SKM-1 (cell line): ENCODE measurements around the gene RPAIN.
"Not testable (repeated sequence)": the region's sequence is repeated elsewhere in the genome, so short reads cannot be mapped to it uniquely, and the experiment has no call there.

Experiments used
- DNase-seq: peaks from one replicate; lab custom pipeline; 2025; ENCODE audit not compliant: unreplicated experiment; lab: John Stamatoyannopoulos, UW

Gene RPAIN

DNA sequence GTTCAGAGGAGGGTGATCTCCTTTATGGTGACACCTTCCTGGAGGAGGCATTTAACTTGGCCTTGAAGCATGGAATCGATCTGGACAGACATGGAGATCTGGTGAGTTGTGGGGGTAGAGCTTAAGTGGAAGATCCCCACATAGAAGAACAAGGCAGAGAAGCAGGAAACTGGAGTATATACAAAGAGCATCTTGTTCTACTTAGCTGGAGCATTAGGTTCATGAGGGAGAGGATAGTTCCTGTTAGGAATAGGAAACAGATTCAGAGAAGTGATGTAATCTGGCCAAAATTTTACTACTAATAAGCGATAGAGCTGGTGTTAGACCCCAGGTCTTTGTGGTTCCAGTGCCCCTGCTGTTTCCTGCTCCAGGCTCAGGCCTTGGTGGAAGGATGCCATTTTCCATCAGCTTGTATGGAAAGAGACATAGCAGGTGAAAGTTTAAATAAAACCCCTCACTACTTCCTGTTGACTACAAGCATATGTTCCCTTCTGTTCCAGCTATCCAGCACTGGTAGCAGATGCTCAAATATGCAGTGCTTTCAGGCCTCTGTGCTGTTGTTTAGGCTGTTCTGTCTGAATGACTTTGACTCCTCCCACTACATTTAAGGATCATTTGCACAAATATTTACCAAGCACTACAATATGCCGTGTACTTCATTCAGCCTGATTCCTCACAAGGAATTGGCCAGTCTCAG is 9.4 kb downstream of the RPAIN start:
- no peak for DNase-seq

DNA sequence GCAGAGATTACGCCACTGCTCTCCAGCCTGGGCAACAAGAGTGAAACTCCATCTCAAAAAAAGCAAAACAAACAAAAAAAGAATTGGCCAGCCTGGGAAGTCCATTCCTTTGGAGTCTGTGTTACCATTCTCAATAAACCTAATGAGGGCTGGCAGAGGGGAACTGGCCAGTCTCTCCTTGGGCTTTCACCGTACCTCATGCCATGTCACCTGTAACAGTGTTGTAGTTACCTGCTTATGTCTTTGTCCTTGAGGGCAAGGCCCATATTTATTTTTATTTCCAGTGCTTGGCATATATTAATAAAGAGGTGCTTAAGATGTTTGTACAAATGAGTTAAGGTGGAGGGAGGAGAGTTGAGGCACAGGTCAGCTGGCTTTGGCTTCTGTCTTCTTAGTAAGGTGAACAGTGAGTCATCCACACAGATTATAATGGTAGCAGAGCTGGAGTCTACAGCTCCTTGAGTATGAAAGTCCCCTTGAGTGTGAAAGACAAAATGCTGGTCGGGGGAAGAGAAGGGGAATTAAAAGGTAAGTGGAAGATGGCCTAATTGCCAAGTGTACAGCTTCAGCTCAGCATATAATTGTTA is 10.5 kb downstream of the RPAIN start:
- no peak for DNase-seq

DNA sequence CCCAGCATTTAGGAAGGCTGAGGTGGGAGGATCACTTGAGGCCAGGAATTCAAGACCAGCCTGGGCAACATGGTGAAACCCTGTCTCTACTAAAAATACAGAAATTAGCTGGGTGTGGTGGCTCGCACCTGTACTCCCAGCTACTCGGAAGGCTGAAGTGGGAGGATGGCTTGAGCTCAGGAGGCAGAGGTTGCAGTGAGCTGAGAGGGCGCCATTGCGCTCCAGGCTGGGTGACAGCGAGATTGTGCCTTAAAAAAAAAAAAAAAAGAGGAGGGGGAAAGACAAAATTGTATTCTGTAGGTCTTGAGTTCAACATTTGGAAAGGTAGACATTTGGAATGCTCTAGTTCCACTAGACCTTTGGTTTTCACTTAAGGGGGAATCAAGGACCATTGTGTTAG is 11.3 kb downstream of the RPAIN start:
- not testable (repeated sequence) for DNase-seq

DNA sequence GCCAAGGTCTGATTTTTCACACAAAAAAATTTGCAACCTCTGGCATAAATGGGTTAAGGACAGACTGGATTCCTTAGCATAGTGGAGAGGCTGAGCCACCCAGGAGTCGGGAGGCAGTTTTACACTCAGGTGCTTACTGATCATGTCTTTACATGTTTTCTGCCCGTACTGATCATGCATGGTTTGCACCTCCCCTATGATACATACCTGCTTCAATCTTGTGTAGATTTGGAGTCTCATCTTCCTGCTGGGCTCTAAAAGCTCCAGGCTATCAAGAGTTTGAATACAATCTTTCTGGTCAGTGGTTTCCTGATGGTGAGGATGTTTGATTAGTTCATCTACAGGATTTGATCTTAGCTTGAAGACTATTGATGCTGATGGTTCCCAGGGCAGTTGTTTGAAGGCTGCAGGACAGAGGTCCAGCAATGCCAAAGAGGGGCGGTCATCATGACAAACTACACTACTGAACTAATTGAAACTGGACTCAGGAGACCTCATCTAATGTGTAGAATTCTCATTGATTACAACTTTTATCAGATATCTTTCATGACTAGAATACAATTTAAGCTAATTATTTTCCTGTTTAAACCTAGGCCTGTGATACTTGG is 12.1 kb downstream of the RPAIN start:
- DNase-seq, result no peak

DNA sequence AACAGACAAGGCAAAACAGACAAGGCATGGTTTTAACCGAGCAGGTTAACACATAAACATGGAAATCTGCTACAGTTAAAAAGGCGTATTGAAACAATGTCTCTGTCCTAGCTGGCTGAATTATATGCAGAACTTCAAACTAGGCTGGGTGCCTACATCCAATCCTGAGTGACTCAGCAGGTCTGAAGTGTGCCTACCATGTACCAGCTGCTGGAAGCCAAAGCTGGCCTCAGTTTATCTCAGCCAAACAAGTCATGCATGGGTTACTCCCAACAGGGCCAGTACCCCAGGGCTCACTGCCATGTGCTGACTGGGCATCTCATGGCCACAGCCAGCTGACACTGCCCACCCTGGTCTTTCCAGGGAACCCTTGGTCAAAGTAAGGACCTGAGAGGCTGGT is 15.0 kb downstream of the RPAIN start:
- no peak for DNase-seq

DNA sequence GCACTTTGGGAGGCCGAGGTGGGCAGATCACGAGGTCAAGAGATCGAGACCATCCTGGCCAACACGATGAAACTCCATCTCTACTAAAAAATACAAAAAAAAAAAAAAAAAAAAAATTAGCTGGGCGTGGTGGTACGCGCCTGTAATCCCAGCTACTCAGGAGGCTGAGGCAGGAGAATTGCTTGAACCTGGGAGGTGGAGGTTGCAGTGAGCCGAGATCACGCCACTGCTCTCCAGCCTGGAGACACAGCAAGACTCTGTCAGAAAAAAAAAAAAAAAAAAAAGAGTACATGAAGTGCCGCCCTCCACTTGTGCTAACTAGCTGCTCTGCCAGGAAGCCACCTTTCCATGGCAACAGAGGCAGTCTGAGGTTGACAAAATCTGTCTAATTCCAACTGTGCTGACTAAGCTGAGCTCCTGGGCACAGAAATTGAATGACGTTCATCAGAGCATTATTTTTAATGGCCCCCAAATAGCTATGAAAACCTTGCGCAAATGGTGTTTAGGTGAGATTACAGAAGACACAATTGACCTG is 15.9 kb downstream of the RPAIN start:
- DNase-seq, result not testable (repeated sequence)

DNA sequence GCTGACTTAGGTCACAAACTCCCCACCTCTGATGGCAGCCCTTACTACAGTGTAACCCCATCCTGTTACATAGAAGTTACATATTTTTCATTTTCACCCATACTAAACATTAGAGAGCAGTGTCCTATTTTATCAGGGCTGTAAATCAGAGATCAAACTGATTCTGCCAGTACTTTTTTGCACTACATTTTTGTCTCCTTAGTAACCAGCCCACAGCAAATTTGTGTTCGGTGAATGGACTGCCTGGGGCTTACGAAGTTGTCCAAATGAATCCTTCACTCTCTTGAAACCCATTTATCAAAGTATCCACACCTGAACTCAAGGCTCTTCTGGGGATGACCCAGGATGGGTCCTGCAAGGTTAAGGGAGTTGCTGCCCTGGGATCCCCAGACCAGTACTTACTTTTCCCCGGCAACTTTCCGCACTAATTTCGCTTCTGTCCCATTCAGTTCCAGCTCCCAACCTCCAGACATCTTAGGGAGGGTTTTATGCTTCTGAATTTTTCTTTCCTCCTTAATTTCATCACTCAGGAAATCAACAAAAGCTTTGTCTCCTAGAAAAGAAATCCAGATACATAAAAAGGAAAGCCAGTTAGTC is 17.8 kb downstream of the RPAIN start:
- no peak for DNase-seq

DNA sequence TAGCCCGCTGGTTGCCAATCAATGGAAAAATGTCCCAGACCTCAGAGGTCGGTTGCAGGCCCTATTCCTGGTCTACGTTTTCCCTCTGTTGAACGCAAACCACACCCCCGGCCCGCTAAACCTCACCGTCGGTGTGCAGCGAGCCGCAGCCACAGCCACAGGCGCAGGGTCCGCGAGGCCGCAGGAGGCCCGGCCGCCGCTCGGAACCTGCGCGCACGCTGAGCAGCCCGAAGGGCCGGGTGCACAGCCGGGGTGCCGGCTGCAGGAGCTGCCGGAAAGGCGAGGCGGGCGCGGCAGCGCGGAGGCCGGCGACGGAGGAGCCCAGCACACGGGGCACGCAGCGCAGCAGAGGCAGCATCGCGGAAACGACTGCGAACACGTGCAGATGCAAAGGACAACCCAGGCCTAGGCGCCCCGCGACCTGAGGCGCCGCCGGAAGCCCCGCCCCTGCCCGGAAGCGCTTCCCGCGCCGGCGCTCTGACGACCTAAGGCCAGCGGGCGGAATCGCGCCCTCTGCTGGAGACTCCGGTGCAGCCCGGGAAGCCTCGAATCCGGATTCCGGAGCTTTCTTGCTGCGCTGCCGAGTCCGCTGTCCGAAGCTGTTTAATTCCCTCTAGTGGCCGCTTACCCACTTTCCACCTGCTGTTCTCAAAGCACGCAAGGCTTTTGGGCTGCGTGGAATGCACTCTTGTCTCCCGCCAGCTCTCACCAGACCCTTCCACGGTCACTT is 18.9 kb downstream of the RPAIN start, which contains the start of gene C1QBP:
C1QBP (minus strand) TSS at position 440 of the 730 bp plus-strand sequence; CDS start at position 358, 82 bp downstream.
- peak; percentile 67 for DNase-seq

DNA sequence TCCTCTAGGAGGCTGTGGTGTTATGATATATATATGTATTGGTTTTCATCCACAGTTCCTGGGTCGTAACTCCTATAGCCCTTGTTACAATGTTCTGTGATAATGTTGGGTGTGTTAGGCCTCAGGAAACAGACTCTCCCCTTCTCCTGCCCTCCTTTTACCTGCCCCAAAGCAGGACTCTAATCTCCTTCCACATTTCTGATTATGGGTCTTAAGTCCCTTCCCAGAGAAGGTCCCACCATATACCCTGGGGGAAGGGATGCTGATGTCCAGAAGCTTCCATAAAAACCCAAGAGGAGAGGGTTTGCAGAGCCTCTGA is 19.4 kb downstream of the RPAIN start:
- DNase-seq, result no peak

DNA sequence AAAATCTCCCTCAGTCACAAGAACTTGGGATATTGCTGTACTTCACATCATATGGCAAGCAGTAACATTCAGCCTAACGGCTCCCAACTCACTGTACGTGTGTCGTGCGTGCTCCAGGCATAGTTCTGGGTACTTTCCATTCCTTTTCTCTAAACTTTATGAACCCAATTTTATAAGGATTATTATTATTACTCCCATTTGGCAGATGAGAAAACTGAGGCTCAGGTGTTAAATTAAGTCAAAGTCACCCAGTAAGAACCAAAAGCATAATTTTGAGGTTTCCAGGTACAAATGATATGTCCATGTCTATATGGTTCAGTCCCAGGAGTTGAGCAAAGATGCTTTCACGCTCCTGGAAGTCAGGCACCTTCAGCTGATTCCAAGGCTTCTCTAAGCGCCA is 23.7 kb downstream of the RPAIN start:
- no peak for DNase-seq

DNA sequence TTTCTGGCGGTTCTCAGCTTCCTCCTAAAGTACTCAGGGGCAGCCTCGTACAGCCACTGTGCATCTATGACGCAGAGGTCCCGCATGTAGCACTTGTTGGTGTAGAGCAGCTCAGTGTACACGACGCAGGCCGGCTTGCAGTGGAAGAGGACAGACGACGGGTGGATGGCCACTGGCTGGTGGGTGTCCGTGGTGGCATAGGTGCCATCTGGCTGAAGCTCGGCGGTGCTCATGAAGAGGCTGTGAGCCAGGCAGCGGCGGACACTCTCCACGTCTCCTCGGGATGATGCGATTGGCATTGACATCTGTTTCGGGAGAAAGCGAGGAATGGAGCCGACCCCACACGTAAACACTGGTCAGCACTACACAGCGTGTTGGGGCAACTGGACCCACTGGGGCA is 24.2 kb downstream of the RPAIN start:
- no peak for DNase-seq

DNA sequence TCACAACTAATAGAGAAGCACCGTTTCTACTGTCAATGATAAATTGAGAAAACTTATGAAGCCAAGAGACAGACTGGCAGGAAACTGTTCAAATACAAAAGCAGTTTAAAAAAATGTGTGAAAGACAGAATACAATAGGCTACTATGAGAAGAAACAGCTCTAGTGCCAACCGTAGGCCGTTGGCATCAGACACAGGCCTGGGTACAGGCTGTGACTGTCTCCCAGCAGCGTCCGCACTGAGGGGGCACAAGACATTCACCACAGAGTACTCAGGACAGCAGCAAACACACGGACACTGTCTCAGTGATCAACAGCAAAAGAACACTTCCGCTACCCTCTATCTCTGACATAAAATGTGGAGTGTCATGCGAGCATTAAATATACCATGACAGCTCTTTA is 26.8 kb downstream of the RPAIN start:
- DNase-seq, result no peak

DNA sequence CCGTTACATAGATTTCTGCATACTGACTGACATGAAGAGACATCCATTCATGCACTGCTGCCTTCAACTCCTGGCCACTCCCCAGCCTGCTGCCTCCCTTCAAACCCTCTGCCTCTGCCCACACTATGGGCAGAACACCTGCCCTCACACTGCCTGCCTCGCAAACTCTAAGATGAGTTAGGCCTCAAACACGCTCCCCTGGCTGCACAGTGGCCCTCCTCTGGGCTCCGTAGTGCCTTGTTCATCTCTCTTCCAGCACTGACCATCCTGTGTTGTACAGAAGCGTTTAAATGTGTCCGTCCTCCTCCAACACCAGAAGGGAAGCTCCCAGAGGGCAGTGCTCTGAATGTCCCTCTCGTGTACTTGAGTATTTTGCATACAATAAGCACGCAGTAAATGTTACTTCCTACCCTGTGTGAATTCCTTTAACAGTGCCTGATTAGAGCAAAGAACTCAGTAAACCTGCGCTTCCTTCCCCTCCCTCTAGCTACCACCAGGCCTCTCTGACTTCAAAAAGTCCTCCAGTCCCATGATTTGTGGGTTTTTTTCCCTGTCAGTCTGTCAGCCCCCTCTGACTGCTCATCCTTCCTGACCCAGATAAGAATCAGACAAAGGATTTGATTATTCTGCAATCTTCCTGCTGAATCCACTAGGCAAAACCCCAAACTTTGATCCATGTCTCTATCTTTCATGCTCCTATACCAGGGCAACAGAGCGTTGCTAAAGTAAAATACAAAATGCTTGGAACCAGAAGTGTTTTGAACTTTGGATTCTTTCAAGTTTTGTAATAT is 44.9 kb downstream of the RPAIN start:
- DNase-seq, result no peak

DNA sequence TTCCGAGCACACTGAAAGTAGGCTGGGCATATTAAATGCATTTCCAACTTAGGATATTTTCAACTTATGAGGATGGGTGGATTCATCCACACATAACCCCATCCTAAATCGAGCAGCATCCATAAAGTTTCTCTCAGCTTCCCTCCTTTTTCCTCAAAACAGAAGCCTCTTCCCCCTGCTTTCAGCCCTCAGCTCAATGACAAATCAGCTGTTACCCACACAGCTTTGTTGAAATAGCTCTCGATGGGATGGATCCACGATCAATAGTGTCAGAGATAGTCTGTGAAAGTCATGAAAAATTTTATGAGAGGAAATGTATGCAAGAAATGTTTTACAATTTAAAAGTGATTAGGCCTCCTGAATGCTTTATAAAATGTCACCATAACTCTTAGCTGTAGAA is 46.3 kb downstream of the RPAIN start:
- no peak for DNase-seq

DNA sequence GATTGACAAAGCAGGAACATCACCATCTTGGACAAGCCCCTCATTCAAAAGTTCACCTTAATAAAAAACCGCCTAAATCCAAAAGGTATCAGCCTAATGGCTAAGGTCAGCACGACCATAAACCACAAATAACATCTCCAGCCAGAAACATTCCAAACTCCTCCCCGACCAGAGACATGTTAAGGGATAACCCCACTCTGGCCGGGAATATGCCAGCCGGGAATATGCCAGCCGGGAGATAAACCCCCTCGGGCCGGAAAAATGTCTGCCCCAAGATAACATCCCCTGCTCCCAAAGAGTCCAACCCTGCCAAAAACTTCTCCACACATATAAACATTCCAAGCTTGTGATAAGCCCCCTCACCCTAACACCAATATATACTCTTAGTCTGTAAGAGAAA is 47.4 kb downstream of the RPAIN start:
- DNase-seq, result no peak

DNA sequence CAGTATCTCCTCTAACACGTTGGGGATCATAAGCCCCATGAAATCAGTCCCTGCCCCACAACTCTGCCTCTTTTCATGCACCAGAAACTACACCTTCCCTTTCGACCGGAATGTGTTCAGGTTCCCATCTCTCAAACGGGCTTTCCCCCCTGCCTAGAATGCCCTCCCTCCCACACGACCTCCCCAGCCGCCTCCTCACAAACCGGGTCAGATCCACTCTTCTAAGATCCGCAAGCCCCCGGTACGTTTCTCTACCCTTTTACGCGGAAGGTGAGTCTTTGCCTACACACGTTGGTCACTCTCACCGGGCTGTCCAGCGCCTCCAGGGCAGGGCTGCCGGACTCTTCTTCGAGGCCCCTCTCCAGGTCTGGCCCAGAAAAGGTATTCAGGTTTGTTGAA is 48.1 kb downstream of the RPAIN start:
- DNase-seq, result no peak

DNA sequence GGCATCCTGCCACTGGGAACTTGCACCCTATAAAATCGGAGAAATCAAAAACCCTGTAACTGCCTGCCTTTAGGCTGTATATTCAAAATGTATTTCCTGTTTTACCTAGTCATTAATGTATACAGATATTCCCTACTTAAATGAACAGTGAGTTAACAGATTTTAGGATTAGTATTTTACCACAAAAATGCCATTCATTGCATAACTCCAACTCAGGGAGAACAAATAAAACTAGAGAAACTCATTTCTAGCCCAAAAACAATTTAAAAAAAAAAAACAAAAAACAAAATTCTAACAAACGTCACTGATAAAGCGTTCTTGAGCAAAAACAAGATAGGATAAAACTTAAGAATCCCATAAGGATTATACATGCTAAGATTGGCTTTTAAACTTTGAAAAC is 52.5 kb downstream of the RPAIN start:
- no peak for DNase-seq

DNA sequence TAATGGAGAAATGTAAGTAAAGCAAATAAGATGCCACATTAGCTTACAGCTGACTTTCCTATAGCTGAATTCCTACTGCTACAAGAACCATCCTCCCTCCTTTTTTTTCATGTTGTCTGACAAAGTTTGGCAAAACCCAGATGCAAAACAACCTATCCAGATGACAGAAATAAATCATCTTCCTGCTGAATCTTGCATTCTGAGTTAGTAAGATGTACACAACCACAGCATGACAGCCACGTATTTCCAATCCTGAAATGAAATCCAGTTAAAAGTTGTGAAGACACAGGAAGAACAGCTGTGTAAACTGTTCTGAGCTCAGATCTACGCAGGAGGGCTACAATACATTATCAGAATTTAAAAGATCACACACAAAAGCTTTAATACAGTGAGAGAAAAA is 53.9 kb downstream of the RPAIN start:
- DNase-seq, result no peak

DNA sequence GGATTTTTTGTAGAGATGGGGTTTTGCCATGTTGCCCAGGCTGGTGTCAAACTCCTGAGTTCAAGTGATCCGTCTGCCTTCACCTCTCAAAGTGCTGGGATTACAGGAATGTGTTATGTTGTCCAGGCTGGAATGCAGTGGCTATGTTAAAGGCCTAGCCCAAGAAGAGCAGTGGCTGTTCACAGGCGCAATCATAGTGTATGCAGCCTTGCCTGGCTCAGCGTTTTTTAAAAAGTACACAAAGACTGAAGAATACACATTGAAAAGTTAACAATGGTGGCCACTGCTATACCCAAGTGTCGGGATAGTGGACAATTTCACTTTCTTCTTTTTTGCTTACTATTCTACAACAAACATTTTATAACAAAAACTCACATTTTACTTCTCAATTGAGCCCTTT is 59.0 kb downstream of the RPAIN start:
- DNase-seq, result no peak

DNA sequence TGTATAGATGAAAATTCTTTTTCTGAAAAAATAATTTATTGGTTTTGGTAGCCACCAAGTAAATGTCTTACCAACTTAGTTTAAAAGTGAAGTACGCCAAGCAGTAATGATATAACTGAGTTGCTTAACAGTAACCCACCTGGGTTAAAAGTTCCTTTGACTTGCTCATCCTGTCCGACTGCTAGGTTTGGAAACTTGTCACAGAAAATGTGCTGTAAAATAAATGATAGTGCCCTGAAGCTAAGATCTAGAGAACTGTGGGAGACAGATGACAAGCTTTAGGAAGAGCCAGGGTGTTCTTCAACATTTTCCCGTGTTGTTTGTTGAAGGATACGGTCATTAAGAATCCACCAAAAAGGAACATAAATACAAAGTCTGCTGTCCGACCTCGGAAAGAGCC is 61.0 kb downstream of the RPAIN start:
- no peak for DNase-seq

DNA sequence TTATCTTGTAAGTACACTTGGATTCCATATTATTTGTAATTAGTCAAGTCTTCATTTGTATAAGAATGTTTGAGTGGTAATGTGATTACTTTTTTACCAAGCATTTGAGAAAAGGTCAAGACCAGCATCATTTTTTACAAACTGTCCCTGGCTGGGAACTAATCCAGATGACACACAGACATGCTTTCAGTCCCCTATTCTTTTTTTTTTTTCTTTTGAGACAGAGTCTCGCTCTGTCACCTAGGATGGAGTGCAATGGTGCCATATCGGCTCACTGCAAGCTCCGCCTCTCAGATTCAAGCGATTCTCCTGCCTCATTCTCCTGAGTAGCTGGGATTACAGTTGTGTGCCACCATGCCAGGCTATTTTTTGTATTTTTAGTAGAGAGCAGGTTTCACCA is 61.5 kb downstream of the RPAIN start:
- DNase-seq, result no peak
